ENCODE results near the gene GGT5. TPM values are rescaled to one million over a fixed set of nuclear protein-coding genes. Genes with fewer than 3 reads are reported as not detected.
"Not testable (repeated sequence)": the region's sequence is repeated elsewhere in the genome, so short reads cannot be mapped to it uniquely, and the experiment has no call there.

Gene GGT5
- total RNA-seq: 10 to 100 TPM; 41.5 to 57.8 TPM
- long read RNA-seq, transcript GGT5-201 (11 exons, 2,334 nt): minor isoform, 11 of 106 reads
- long read RNA-seq, transcript GGT5-202 (12 exons, 2,494 nt): major isoform, 44 of 106 reads
- long read RNA-seq, partial matches to known transcripts: 11 of 106 reads
- long read RNA-seq, other reads (novel, unspliced or antisense): 36 of 106 reads

GRCh38 chr22:24245030-24245431 lies at the start of gene GGT5:
TSS of gene GGT5 (minus strand) at chr22:24245082. CDS start at chr22:24244725, 357 bp downstream.
- intact Hi-C loops (cut with DNase I): not testable (repeated sequence)
- peak; percentile 62 for DNase-seq
- peak in 1 of 2 donors; percentile 25 for ATAC-seq

- ATAC-seq; intact Hi-C loops (cut with DNase I); DNase-seq: not testable (repeated sequence)
Measured at GRCh38 chr22:24292202-24292830, 47.4 kb upstream of the GGT5 start.

GRCh38 chr22:24291515-24292201 lies 46.8 kb upstream of the GGT5 start:
- DNase-seq (no peak), ATAC-seq (no peak)
- intact Hi-C loops (cut with DNase I): no loop called here

- DNase-seq (no peak), ATAC-seq (no peak)
Measured at GRCh38 chr22:24290459-24290858, 45.6 kb upstream of the GGT5 start.

GRCh38 chr22:24289741-24290163 lies 44.9 kb upstream of the GGT5 start:
- DNase-seq: no peak

More at GRCh38 chr22:24290459-24290858, 45.6 kb upstream of the GGT5 start:
- intact Hi-C loops (cut with DNase I): no loop called here

GRCh38 chr22:24289114-24289513 lies 44.2 kb upstream of the GGT5 start:
- ATAC-seq (peak; percentile 76 to 80), DNase-seq (no peak)
- intact Hi-C loops (cut with DNase I): no loop called here

More at GRCh38 chr22:24289741-24290163, 44.9 kb upstream of the GGT5 start:
- ATAC-seq: peak; percentile 19 to 27
- intact Hi-C loops (cut with DNase I): no loop called here

GRCh38 chr22:24287801-24288200 lies 42.9 kb upstream of the GGT5 start:
- intact Hi-C loops (cut with DNase I); ATAC-seq; DNase-seq: not testable (repeated sequence)

- peak; percentile 40 to 58 for ATAC-seq
- DNase-seq; intact Hi-C loops (cut with DNase I): not testable (repeated sequence)
Measured at GRCh38 chr22:24287212-24287611, 42.3 kb upstream of the GGT5 start.

GRCh38 chr22:24285245-24285644 lies 40.4 kb upstream of the GGT5 start:
- intact Hi-C loops (cut with DNase I): no loop called here
- DNase-seq (no peak), ATAC-seq (no peak)

GRCh38 chr22:24284747-24285203 lies 39.9 kb upstream of the GGT5 start:
- peak in 1 of 2 donors; percentile 53 for ATAC-seq
- intact Hi-C loops (cut with DNase I): no loop called here
- no peak for DNase-seq

- intact Hi-C loops (cut with DNase I): no loop called here
- DNase-seq: no peak
- ATAC-seq: no peak
Measured at GRCh38 chr22:24282401-24282800, 37.5 kb upstream of the GGT5 start.

- DNase-seq; ATAC-seq; intact Hi-C loops (cut with DNase I): not testable (repeated sequence)
Measured at GRCh38 chr22:24280363-24280762, 35.5 kb upstream of the GGT5 start.

GRCh38 chr22:24274696-24275405 lies 30.0 kb upstream of the GGT5 start:
- ATAC-seq; intact Hi-C loops (cut with DNase I): not testable (repeated sequence)
- peak; percentile 22 for DNase-seq

- ATAC-seq; DNase-seq; intact Hi-C loops (cut with DNase I): not testable (repeated sequence)
Measured at GRCh38 chr22:24273906-24274305, 29.0 kb upstream of the GGT5 start.

- DNase-seq; ATAC-seq; intact Hi-C loops (cut with DNase I): not testable (repeated sequence)
Measured at GRCh38 chr22:24273031-24273430, 28.1 kb upstream of the GGT5 start.

- ATAC-seq (peak in 1 of 2 donors; percentile 24), DNase-seq (peak; percentile 40)
- intact Hi-C loops (cut with DNase I): no loop called here
Measured at GRCh38 chr22:24271386-24271854, 26.5 kb upstream of the GGT5 start.

GRCh38 chr22:24270556-24271385 lies 25.9 kb upstream of the GGT5 start, which contains the start of gene SPECC1L:
TSS of gene SPECC1L (plus strand) at chr22:24270831. CDS start at chr22:24302232, 31,401 bp downstream.
- intact Hi-C loops (cut with DNase I): no loop called here
- peak; percentile 96 to 99 for ATAC-seq
- peak; percentile 96 for DNase-seq

GRCh38 chr22:24266495-24266894 lies 21.6 kb upstream of the GGT5 start:
- intact Hi-C loops (cut with DNase I); DNase-seq; ATAC-seq: not testable (repeated sequence)

Measured in left cardiac atrium (tissue), 4 donors.